Activated T-helper 2 cell treated with anti-CD3 and anti-CD28 coated beads, Interferon-gamma antibody, Interleukin-2, Interleukin-4, amounts not matched to agents 10 μg/mL and 5 μg/mL and 100 μg/mL, durations not matched to agents 14 hours and 24 hours and 36 hours (primary cell): Measurements from ENCODE around the gene CHD6. TPM values are rescaled to one million over a fixed set of nuclear protein-coding genes. Genes with fewer than 3 reads are reported as not detected.
A peak's percentile ranks its signal among the peaks of the same experiment; 100 is the strongest.

Experiments
- DNase-seq: peaks from one replicate; pipeline ENCODE4 v3.0.0; 2021; ENCODE audit warnings: low spot score
- H3K27ac Mint-ChIP-seq: one replicate; pipeline ENCODE4 v1.8.0; 2021; ENCODE audit warnings: mixed read lengths
- H3K27me3 Mint-ChIP-seq: one replicate; pipeline ENCODE4 v1.8.0; 2021; ENCODE audit warnings: low read depth, mixed read lengths
- H3K36me3 Mint-ChIP-seq: one replicate; pipeline ENCODE4 v1.8.0; 2021; ENCODE audit warnings: low read depth, mixed read lengths
- H3K4me1 Mint-ChIP-seq: one replicate; pipeline ENCODE4 v1.8.0; 2021; ENCODE audit warnings: low read depth, mixed read lengths
- H3K4me3 Mint-ChIP-seq: one replicate; pipeline ENCODE4 v1.8.0; 2021; ENCODE audit warnings: low read depth, mild to moderate bottlenecking, moderate library complexity, mixed read lengths
- H3K9me3 Mint-ChIP-seq: one replicate; pipeline ENCODE4 v1.8.0; 2021; ENCODE audit warnings: mixed read lengths
- intact Hi-C: fragments of 100-400 bp; cut with micrococcal nuclease; formaldehyde crosslinking; loops from one replicate; pipeline ENCODE4 v1.15.1; 2023
- total RNA-seq: library from RNA; stranded (reverse); gene quantifications from 2 replicates; pipeline ENCODE4 v1.2.3, GENCODE V29; 2022

The CHD6 gene
- total RNA-seq, 1 donor from 2014 or later: 32.7 TPM

- intact Hi-C loops: no loop called here
- Mint-ChIP-seq H3K27ac (no peak overlapping the region), H3K9me3 (no peaks in the 10 kb centered on the region), H3K27me3 (no peaks in the 10 kb centered on the region), H3K4me3 (no peak overlapping the region), H3K36me3 (peaks cover 50% of the 10 kb centered on the region), H3K4me1 (no peaks in the 10 kb centered on the region)
- DNase-seq: no peak
Measured at GRCh38 chr20:41453010-41453950, 164.9 kb downstream of the CHD6 start.

- H3K4me1 Mint-ChIP-seq: no peaks in the 10 kb centered on the region
- no peak overlapping the region for H3K27ac Mint-ChIP-seq
- no peak overlapping the region for H3K4me3 Mint-ChIP-seq
- peaks cover 53% of the 10 kb centered on the region for H3K36me3 Mint-ChIP-seq
- H3K27me3 Mint-ChIP-seq: no peaks in the 10 kb centered on the region
- no peak for DNase-seq
- intact Hi-C loops: no loop called here
- no peaks in the 10 kb centered on the region for H3K9me3 Mint-ChIP-seq
Measured at GRCh38 chr20:41452226-41452625, 166.0 kb downstream of the CHD6 start.

DNA sequence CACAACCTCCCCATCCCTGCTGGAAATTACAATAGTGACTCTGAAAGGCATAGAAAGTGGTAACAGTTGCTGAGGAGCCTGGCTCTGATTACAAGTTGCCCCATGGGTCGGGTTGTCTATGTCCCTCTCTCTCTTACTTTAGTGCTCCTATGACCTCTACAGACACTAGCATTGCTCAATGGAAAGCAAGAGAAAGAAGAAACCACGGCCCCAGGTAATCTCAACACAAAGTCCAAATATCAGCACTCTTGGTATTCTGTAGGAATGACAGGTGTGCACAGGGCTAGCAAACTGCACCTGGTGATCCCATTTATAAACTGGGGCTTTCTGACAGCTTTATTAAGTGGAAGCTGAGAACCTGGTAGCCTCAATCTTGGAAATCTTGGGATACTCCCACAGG lies 171.2 kb downstream of the CHD6 start:
- intact Hi-C loops: no loop called here
- Mint-ChIP-seq H3K27me3 (no peaks in the 10 kb centered on the region), H3K4me1 (peaks cover 10% of the 10 kb centered on the region)

DNA sequence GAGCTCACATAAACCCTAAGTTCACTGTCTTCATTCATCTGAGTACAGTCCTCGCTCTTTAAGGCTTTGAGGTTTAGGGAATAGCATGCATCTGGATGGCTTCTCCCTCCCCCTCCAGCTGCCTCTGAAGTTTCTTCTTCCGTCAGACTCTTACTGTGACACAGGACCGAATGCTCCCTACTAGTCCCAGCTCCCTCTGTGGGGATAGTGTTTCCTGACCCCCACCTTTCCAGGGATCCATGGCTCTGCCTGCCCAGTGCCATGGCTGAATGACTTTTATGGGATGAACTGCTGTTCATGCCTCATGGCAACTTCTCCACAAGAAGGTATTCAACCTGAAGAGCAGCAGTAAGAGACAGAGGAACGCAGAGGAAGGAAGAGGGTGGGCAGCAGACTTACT lies 171.7 kb downstream of the CHD6 start:
- no peaks in the 10 kb centered on the region for H3K9me3 Mint-ChIP-seq
- intact Hi-C loops: no loop called here
- no peaks in the 10 kb centered on the region for H3K27me3 Mint-ChIP-seq
- no peak for DNase-seq
- H3K36me3 Mint-ChIP-seq: peaks cover 69% of the 10 kb centered on the region
- no peak overlapping the region for H3K27ac Mint-ChIP-seq
- H3K4me1 Mint-ChIP-seq: peaks cover 10% of the 10 kb centered on the region
- no peak overlapping the region for H3K4me3 Mint-ChIP-seq

More for the DNA sequence above, 171.2 kb downstream of the CHD6 start:
- Mint-ChIP-seq H3K36me3 (peaks cover 66% of the 10 kb centered on the region), H3K4me3 (no peak overlapping the region), H3K9me3 (no peaks in the 10 kb centered on the region), H3K27ac (no peak overlapping the region)
- no peak for DNase-seq

DNA sequence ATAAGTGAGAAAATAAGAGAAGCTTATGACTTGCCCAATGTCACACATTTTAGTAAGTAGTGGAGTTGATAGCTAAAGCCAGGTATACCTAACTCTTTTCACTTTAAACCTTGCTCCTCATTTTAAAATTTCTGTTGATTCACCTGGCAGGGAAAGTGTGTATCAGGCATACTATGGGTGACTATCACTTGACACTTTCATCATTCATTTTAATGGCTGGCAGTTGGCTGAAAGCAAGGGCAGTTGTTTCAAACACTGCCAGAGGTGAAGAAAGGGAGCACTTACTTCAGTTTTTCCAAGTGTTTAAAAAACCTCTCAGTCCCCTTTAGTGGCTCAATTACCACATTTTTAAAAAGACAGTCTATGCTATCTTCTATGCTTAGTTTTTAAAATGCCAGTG lies 173.4 kb downstream of the CHD6 start:
- Mint-ChIP-seq H3K4me3 (no peak overlapping the region), H3K27ac (no peak overlapping the region), H3K4me1 (peaks cover 15% of the 10 kb centered on the region), H3K36me3 (peaks cover 64% of the 10 kb centered on the region), H3K9me3 (no peaks in the 10 kb centered on the region), H3K27me3 (no peaks in the 10 kb centered on the region)
- intact Hi-C loops: no loop called here
- no peak for DNase-seq

DNA sequence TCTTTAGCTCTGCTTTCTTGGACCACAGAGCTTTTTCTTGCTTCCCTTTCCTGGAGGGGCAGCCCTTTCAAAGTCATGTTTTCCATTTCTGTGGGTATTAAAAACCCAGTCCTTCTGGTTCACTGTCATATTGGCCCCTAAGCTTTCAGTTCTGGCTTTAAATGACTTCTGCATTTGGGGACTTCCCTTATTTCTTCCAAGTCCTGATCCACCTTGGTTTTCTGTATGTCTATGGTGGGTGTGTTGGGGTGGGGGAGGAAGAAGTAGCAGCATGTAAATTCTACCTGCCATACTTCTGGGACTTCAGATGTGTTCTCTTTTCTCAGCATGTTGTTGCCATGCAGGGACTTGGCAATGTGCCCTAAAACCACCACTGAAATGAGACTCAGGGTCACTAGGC lies 174.5 kb downstream of the CHD6 start:
- Mint-ChIP-seq H3K27ac (peak overlapping the region; percentile 53), H3K27me3 (no peaks in the 10 kb centered on the region), H3K36me3 (peaks cover 72% of the 10 kb centered on the region), H3K9me3 (no peaks in the 10 kb centered on the region), H3K4me1 (peaks cover 17% of the 10 kb centered on the region), H3K4me3 (no peak overlapping the region)
- no peak for DNase-seq
- intact Hi-C loops: loop anchor here (1.0 kb wide), 1 partner anchor 19 kb away; no protein-coding TSS in a partner anchor

DNA sequence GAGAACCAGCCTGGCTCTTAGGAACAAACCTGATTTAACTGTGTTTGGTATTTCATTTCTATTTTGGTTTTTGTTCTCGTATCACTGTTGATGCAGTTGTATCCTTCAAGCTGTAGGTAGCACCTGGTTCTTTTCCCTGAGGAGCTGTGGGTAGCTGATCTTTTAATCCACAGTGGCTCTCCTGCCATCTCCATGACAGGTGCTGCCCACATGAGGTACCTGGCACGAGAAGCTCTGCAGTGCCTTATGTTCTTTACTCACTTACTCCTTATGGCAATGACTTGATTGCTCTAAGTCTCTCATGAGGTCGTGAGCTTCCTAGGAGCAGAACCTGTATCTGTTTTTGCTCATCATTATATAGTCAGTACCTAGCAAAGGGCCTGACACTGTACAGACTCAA lies 177.3 kb downstream of the CHD6 start:
- Mint-ChIP-seq H3K36me3 (peaks cover 79% of the 10 kb centered on the region), H3K27me3 (no peaks in the 10 kb centered on the region), H3K27ac (no peak overlapping the region), H3K4me3 (no peak overlapping the region), H3K4me1 (peaks cover 33% of the 10 kb centered on the region), H3K9me3 (no peaks in the 10 kb centered on the region)
- intact Hi-C loops: no loop called here
- DNase-seq: no peak

GRCh38 chr20:41437836-41438235 lies 180.3 kb downstream of the CHD6 start:
- Mint-ChIP-seq H3K27ac (no peak overlapping the region), H3K27me3 (no peaks in the 10 kb centered on the region), H3K36me3 (peaks cover 87% of the 10 kb centered on the region), H3K4me1 (peaks cover 42% of the 10 kb centered on the region), H3K4me3 (no peak overlapping the region), H3K9me3 (peaks cover 7% of the 10 kb centered on the region)
- DNase-seq: no peak
- intact Hi-C loops: loop anchor here (1.0 to 5.0 kb wide), 3 partner anchors 24 to 179 kb away; partner anchors contain the start of gene CHD6

DNA sequence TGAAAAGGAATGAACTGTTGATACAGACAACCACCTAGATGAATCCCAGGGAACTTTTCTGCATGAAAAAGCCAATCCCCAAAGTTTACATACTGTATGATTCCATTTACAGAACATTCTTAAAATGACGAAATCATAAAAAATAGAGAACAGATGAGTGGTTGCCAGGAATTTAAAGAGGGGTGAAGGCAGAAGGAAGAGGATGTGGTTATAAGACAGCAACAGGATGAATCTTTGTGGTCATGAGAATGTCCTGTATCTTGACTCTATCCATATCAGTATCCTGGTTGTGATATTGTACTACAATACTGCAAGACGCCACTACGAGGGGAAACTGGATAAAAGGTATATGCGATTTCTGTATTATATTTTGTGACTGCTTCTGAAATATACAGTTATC lies 181.5 kb downstream of the CHD6 start:
- Mint-ChIP-seq H3K4me3 (no peak overlapping the region), H3K36me3 (peaks cover 82% of the 10 kb centered on the region), H3K27ac (peak overlapping the region; percentile 15), H3K27me3 (no peaks in the 10 kb centered on the region), H3K4me1 (peaks cover 48% of the 10 kb centered on the region), H3K9me3 (peaks cover 8% of the 10 kb centered on the region)
- no peak for DNase-seq
- intact Hi-C loops: loop anchor here (1.0 to 5.0 kb wide), 3 partner anchors 26 to 181 kb away; partner anchors contain the start of gene CHD6

- peak overlapping the region; percentile 72 for H3K27ac Mint-ChIP-seq
- H3K27me3 Mint-ChIP-seq: no peaks in the 10 kb centered on the region
- H3K36me3 Mint-ChIP-seq: peaks cover 67% of the 10 kb centered on the region
- peaks cover 52% of the 10 kb centered on the region for H3K4me1 Mint-ChIP-seq
- intact Hi-C loops: no loop called here
- no peak overlapping the region for H3K4me3 Mint-ChIP-seq
- no peak for DNase-seq
- peaks cover 11% of the 10 kb centered on the region for H3K9me3 Mint-ChIP-seq
Measured at GRCh38 chr20:41433203-41433602, 185.0 kb downstream of the CHD6 start.

DNA sequence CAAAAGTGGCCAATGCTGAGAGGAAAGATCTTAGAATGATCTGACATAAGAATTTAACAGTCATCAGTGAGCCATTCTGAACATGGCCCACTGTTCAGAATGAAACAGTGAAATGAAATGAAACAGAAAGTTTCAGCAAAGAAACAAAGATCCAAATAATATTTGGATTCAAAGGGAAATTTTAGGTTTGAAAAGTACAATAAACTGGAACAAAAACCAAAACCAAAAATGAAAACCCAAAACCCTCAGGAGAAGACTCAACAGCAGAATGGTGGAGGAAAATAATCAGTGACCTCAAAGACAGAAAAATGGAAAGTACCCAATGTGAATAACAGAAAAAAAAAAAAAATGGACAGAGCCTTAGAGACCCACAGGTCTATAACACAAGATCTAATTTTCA lies 185.4 kb downstream of the CHD6 start:
- Mint-ChIP-seq H3K27ac (peak overlapping the region; percentile 72), H3K9me3 (peaks cover 11% of the 10 kb centered on the region), H3K4me1 (peaks cover 55% of the 10 kb centered on the region), H3K36me3 (peaks cover 66% of the 10 kb centered on the region), H3K27me3 (no peaks in the 10 kb centered on the region), H3K4me3 (no peak overlapping the region)
- DNase-seq: no peak
- intact Hi-C loops: no loop called here

DNA sequence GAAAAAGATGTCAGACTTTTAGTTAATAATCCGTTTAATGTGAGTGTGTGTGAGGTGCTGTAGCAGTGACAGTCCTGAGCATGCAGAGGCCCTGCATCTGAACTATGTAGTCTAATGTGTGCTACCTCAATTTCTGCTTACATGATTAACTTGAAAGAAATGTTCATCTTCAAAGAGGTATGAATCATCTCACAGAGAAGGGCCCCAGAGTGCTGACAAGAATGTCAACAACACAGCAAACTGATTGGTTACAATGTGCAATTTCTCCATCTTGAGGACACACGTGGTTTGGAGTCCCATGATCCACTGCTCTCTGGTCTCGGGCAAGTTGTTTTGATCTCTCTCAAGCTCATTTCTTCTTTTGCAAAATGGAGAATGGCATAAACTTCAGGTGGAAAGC lies 189.9 kb downstream of the CHD6 start:
- peaks cover 57% of the 10 kb centered on the region for H3K36me3 Mint-ChIP-seq
- peak overlapping the region; percentile 28 for H3K4me3 Mint-ChIP-seq
- intact Hi-C loops: no loop called here
- peak; percentile 20 for DNase-seq
- H3K27ac Mint-ChIP-seq: peak overlapping the region; percentile 70
- peaks cover 37% of the 10 kb centered on the region for H3K4me1 Mint-ChIP-seq
- H3K27me3 Mint-ChIP-seq: no peaks in the 10 kb centered on the region
- H3K9me3 Mint-ChIP-seq: peaks cover 7% of the 10 kb centered on the region

GRCh38 chr20:41427833-41428232 lies 190.3 kb downstream of the CHD6 start:
- Mint-ChIP-seq H3K4me1 (peaks cover 32% of the 10 kb centered on the region), H3K4me3 (no peak overlapping the region), H3K36me3 (peaks cover 57% of the 10 kb centered on the region), H3K27ac (peak overlapping the region; percentile 70), H3K9me3 (peaks cover 4% of the 10 kb centered on the region), H3K27me3 (no peaks in the 10 kb centered on the region)
- intact Hi-C loops: no loop called here
- DNase-seq: no peak
